ENCODE results near the gene MTF2. TPM values are rescaled to one million over a fixed set of nuclear protein-coding genes. Genes with fewer than 3 reads are reported as not detected.

MTF2 gene
- total and polyA plus RNA-seq, 9 donors = 9.7 to 27.4 (median 21.3) TPM

DNA sequence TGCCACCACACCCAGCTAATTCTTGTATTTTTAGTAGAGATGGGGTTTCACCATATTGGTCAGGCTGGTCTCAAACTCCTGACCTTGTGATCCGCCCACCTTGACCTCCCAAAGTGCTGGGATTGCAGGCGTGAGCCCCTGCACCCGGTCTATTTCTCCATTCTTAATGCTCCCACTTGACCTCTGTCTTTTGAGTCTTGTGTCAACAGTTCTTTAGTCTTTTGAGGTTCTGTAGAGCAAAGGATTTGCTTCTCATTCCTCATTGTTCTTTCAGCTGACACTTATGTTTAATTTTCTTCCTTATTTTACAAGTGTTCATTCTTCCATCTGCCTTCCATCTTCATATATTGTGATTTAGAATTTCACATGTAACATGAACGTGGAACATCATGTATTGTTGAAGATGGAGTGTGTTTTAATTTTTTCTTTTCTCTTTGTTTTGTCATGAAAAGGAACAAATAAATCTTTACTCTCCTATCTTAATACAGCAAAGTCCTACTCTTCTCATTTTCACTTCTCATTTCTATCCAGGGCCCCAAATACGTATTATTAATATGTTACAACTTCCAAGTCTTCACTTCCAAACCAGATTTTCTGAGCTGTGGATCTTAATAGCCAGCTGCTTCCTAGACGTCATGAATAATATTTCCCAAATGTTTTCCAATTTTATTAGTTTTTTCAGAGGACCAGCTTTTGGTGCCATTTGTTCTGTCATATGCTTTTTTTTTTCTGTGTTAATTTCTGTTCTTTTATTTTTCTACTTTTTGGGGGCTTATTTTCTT lies 16.9 kb downstream of the MTF2 start:
- Histone ChIP-seq H3K9me3 (no peaks in the 10 kb centered on the region), H3K27me3 (no peaks in the 10 kb centered on the region), H3K4me3 (no peak overlapping the region), H3K27ac (no peak overlapping the region), H3K36me3 (no peaks in the 10 kb centered on the region), H3K4me1 (ENCODE audit: insufficient read depth) (peaks cover 3% of the 10 kb centered on the region)
- 84 to 88% (median 86%) methylated on average over 6 of the region's 6 CpGs for WGBS, 3 donors
- TF ChIP-seq EP300 (IDR thresholded peaks at IDR 0.05) (no peak), POLR2A (IDR thresholded peaks at IDR 0.05) (no peak)
- TF ChIP-seq, protein P1, sequence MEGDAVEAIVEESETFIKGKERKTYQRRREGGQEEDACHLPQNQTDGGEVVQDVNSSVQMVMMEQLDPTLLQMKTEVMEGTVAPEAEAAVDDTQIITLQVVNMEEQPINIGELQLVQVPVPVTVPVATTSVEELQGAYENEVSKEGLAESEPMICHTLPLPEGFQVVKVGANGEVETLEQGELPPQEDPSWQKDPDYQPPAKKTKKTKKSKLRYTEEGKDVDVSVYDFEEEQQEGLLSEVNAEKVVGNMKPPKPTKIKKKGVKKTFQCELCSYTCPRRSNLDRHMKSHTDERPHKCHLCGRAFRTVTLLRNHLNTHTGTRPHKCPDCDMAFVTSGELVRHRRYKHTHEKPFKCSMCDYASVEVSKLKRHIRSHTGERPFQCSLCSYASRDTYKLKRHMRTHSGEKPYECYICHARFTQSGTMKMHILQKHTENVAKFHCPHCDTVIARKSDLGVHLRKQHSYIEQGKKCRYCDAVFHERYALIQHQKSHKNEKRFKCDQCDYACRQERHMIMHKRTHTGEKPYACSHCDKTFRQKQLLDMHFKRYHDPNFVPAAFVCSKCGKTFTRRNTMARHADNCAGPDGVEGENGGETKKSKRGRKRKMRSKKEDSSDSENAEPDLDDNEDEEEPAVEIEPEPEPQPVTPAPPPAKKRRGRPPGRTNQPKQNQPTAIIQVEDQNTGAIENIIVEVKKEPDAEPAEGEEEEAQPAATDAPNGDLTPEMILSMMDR (IDR thresholded peaks at IDR 0.05) = no peak
- no peak for DNase-seq
- intact Hi-C loops (cut with DNase I) = no loop called here

DNA sequence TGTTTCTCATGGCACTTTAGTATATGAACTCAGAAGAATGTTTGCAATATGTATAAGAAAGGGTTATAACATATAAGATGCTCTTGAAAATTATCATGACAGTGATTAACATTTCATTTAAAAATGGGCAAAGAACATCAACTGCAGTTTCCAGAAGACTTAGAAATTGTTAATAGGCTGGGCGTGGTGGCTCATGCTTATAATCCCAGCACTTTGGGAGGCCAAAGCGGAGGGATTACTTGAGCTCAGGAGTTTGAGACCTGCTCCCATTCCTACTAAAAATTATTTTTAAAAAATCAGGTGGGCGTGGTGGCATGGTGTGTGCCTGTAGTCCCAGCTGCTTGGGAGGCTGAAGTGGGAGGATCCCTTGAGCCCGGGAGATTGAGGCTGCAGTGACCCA lies 23.1 kb downstream of the MTF2 start:
- 90 to 94% (median 92%) methylated on average over 4 of the region's 4 CpGs for WGBS, 3 donors
- Histone ChIP-seq H3K4me1 (ENCODE audit: insufficient read depth) (peaks cover 5% of the 10 kb centered on the region), H3K4me3 (no peak overlapping the region), H3K27me3 (no peaks in the 10 kb centered on the region), H3K36me3 (no peaks in the 10 kb centered on the region), H3K9me3 (no peaks in the 10 kb centered on the region), H3K27ac (no peak overlapping the region)
- DNase-seq = no peak
- TF ChIP-seq EP300 (IDR thresholded peaks at IDR 0.05) (no peak), POLR2A (IDR thresholded peaks at IDR 0.05) (no peak)
- TF ChIP-seq, protein P1 (IDR thresholded peaks at IDR 0.05) = no peak
- intact Hi-C loops (cut with DNase I) = no loop called here

DNA sequence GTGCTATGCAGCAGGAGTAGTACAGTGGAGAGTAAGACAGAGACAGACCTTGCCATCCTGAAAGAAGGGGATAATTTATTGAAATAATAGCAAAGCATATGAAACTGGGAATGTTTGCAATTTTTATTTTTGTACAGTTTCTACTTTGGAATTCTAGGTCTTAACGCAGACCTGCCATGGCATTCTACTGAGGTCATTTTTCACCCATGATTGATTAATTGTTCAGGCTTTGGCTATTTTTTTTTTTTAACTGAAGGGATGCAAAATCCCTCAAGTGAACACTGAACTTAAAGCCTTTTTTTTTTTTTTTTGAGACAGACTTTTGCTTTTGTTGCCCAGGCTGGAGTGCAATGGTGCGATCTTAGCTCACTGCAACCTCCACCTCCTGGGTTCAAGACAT lies 27.1 kb downstream of the MTF2 start:
- H3K4me1 ChIP-seq (ENCODE audit: insufficient read depth) = peaks cover 3% of the 10 kb centered on the region
- TF ChIP-seq EP300 (IDR thresholded peaks at IDR 0.05) = no peak
- TF ChIP-seq, protein P1 (IDR thresholded peaks at IDR 0.05) = no peak
- TF ChIP-seq POLR2A (IDR thresholded peaks at IDR 0.05) = no peak
- H3K4me3 ChIP-seq = no peak overlapping the region
- intact Hi-C loops (cut with DNase I) = no loop called here
- no peaks in the 10 kb centered on the region for H3K36me3 ChIP-seq
- H3K9me3 ChIP-seq = no peaks in the 10 kb centered on the region
- no peak overlapping the region for H3K27ac ChIP-seq
- H3K27me3 ChIP-seq = no peaks in the 10 kb centered on the region
- no peak for DNase-seq
- WGBS, 3 donors = 69 to 83% (median 76%) methylated on average over 2 of the region's 2 CpGs

- WGBS, 3 donors = 94 to 97% (median 96%) methylated on average over 4 of the region's 4 CpGs
- intact Hi-C loops (cut with DNase I) = no loop called here
- TF ChIP-seq EP300 (IDR thresholded peaks at IDR 0.05) = no peak
- TF ChIP-seq, protein P1 (IDR thresholded peaks at IDR 0.05) = no peak
- TF ChIP-seq POLR2A (IDR thresholded peaks at IDR 0.05) = no peak
Observed at GRCh38 chr1:93107395-93107794, 28.3 kb downstream of the MTF2 start.

More at GRCh38 chr1:93107395-93107794, 28.3 kb downstream of the MTF2 start:
- Histone ChIP-seq H3K27me3 (no peaks in the 10 kb centered on the region), H3K27ac (no peak overlapping the region), H3K36me3 (no peaks in the 10 kb centered on the region), H3K4me3 (no peak overlapping the region), H3K9me3 (no peaks in the 10 kb centered on the region), H3K4me1 (ENCODE audit: insufficient read depth) (no peaks in the 10 kb centered on the region)
- DNase-seq = no peak

Data from ovary (tissue), 9 donors.